A549 (cell line): Measurements from ENCODE around the gene DUSP10. TPM values are rescaled to one million over a fixed set of nuclear protein-coding genes. Genes with fewer than 3 reads are reported as not detected.

ENCODE experiments used
- ATAC-seq, 2 experiments: fragments of 200-7000 bp in 1 of 2; fragments of >200 bp in 1 of 2; cut with Nextera tagmentation in 1 of 2; cut with Tn5 transposase in 1 of 2; 3 replicates each; pipeline versions ENCODE4 v1.8.0 to v1.9.1; 2018 to 2020; ENCODE audit warnings: mild to moderate bottlenecking in 1 of 2, moderate library complexity in 1 of 2
- CTCF ChIA-PET: fragments of 300-600 bp; sonication (Branson Sonifier 250); formaldehyde crosslinking; extraction: SDS; loops from one replicate; lab custom pipeline; 2021; ENCODE audit warnings: antibody characterized with exemption, inconsistent platforms; lab: Yijun Ruan, JAX
- POLR2A ChIA-PET: fragments of 350-600 bp; formaldehyde crosslinking; extraction: SDS; loops from one replicate; lab custom pipeline; 2021; ENCODE audit warnings: antibody characterized with exemption, inconsistent platforms; lab: Yijun Ruan, JAX
- DNase-seq, 2 experiments: peaks; one replicate each; pipeline versions ENCODE4 v3.0.0 to v3.0.0-alpha.2; 2011 to 2016; ENCODE audit warnings: low read depth in 1 of 2, low spot score in 1 of 2
- FAIRE-seq: peaks from 2 replicates; lab custom pipeline; 2011; peaks lifted over from hg19 to GRCh38; lab: Jason Lieb, UNC
- H3K27ac ChIP-seq, 2 experiments: fragments of >200 bp; sonication (Bioruptor Twin); formaldehyde crosslinking; 3 replicates each; pipeline ENCODE4 v1.5.1; 2016 to 2017
- H3K4me1 ChIP-seq: fragments of >200 bp; sonication (Bioruptor Twin); formaldehyde crosslinking; 3 replicates; pipeline ENCODE4 v1.6.1; 2016
- H3K4me2 ChIP-seq: fragments of >200 bp; sonication (Bioruptor Twin); formaldehyde crosslinking; 3 replicates; pipeline ENCODE4 v1.6.1; 2016
- H3K4me3 ChIP-seq: fragments of >200 bp; sonication (Bioruptor Twin); formaldehyde crosslinking; 3 replicates; pipeline ENCODE4 v1.5.1; 2016
- H3K9me3 ChIP-seq: fragments of >200 bp; sonication (Bioruptor Twin); formaldehyde crosslinking; 3 replicates; pipeline ENCODE4 v1.6.1; 2016
- CBX2 ChIP-seq: fragments of 200-600 bp; sonication (generic); IDR thresholded peaks from 2 replicates; pipeline ENCODE4 v1.6.1; 2016; ENCODE audit warnings: low read depth, mild to moderate bottlenecking, borderline replicate concordance
- CBX8 ChIP-seq: fragments of 200-600 bp; sonication (generic); IDR thresholded peaks from 2 replicates; pipeline ENCODE4 v1.6.1; 2016
- CEBPB ChIP-seq, 2 experiments: fragments of >200 bp in 1 of 2; sonication (Bioruptor Twin) in 1 of 2; formaldehyde crosslinking in 1 of 2; IDR thresholded peaks; 2 replicates each; pipeline ENCODE4 v1.6.1; 2012 to 2016
- CHD2 ChIP-seq: fragments of 150-350 bp; IDR thresholded peaks from 2 replicates; pipeline ENCODE4 v1.6.1; 2014; ENCODE audit warnings: low read length; ENCODE audit not compliant: partially characterized antibody
- EHF ChIP-seq: fragments of 250-450 bp; sonication (Bioruptor Pico); IDR thresholded peaks from 2 replicates; pipeline ENCODE4 v1.5.0; 2020; ENCODE audit warnings: mild to moderate bottlenecking
- FOSB ChIP-seq: fragments of 250-450 bp; sonication (Bioruptor Pico); IDR thresholded peaks from 2 replicates; pipeline ENCODE4 v1.5.0; 2020; ENCODE audit warnings: mild to moderate bottlenecking, moderate library complexity
- FOSL2 ChIP-seq, 2 experiments: fragments of 450-650 bp in 1 of 2; fragments of >200 bp in 1 of 2; sonication (Bioruptor Twin) in 1 of 2; formaldehyde crosslinking; IDR thresholded peaks; 2 replicates each; pipeline versions ENCODE4 v1.5.0 to v1.6.1; 2016 to 2020; ENCODE audit warnings: mild to moderate bottlenecking in 1 of 2, moderate library complexity in 1 of 2
- HDAC2 ChIP-seq: fragments of 200-600 bp; sonication (generic); IDR thresholded peaks from 2 replicates; pipeline ENCODE4 v1.6.1; 2016
- HOXA7 ChIP-seq: fragments of 250-450 bp; sonication (Bioruptor Pico); IDR thresholded peaks from 2 replicates; pipeline ENCODE4 v1.5.0; 2020; ENCODE audit warnings: mild to moderate bottlenecking, moderate library complexity
- JUN ChIP-seq, 2 experiments: fragments of >200 bp; sonication (Bioruptor Twin); formaldehyde crosslinking; IDR thresholded peaks; 2 replicates in 1 of 2; 3 replicates in 1 of 2; pipeline ENCODE4 v1.6.1; 2016 to 2017
- KDM1A ChIP-seq: fragments of 200-600 bp; sonication (generic); IDR thresholded peaks from 2 replicates; pipeline ENCODE4 v1.6.1; 2016; ENCODE audit warnings: low read depth, mild to moderate bottlenecking
- KDM5A ChIP-seq: fragments of 200-600 bp; sonication (generic); IDR thresholded peaks from 2 replicates; pipeline ENCODE4 v1.6.1; 2016; ENCODE audit warnings: antibody characterized with exemption, mild to moderate bottlenecking
- MAFK ChIP-seq: fragments of 450-650 bp; IDR thresholded peaks from 2 replicates; pipeline ENCODE4 v1.6.1; 2014; ENCODE audit not compliant: partially characterized antibody
- MAZ ChIP-seq: fragments of 150-350 bp; IDR thresholded peaks from 2 replicates; pipeline ENCODE4 v1.6.1; 2014; ENCODE audit warnings: antibody characterized with exemption, low read depth, low read length, borderline replicate concordance
- NFE2L2 ChIP-seq: fragments of 150-350 bp; conservative IDR thresholded peaks from 2 replicates; pipeline ENCODE4 v1.6.1; 2014; ENCODE audit warnings: low read length
- NPAS2 ChIP-seq: fragments of 250-450 bp; sonication (Bioruptor Pico); IDR thresholded peaks from 2 replicates; pipeline ENCODE4 v1.8.0; 2022; ENCODE audit warnings: mild to moderate bottlenecking, moderate library complexity, borderline replicate concordance
- RCOR1 ChIP-seq: fragments of 150-350 bp; IDR thresholded peaks from 2 replicates; pipeline ENCODE4 v1.6.1; 2014; ENCODE audit warnings: antibody characterized with exemption, low read length, low read depth
- RFX5 ChIP-seq: fragments of 450-650 bp; IDR thresholded peaks from 2 replicates; pipeline ENCODE4 v1.7.1; 2014; ENCODE audit warnings: antibody characterized with exemption, mild to moderate bottlenecking, moderate library complexity
- RNF2 ChIP-seq: fragments of 200-600 bp; sonication (generic); IDR thresholded peaks from 2 replicates; pipeline ENCODE4 v1.6.1; 2016; ENCODE audit warnings: low read depth, mild to moderate bottlenecking, antibody characterized with exemption, moderate library complexity, borderline replicate concordance
- ZNF302 ChIP-seq: fragments of 250-450 bp; sonication (Bioruptor Pico); IDR thresholded peaks from 2 replicates; pipeline ENCODE4 v1.9.0; 2021; ENCODE audit warnings: inconsistent platforms, mild to moderate bottlenecking, moderate library complexity
- ZSCAN20 ChIP-seq: fragments of 250-450 bp; sonication (Bioruptor Pico); IDR thresholded peaks from 2 replicates; pipeline ENCODE4 v1.8.0; 2022; ENCODE audit warnings: mild to moderate bottlenecking, moderate library complexity
- WGBS: methylation state at CpG from one replicate; pipeline ENCODE4 v1.1.6; 2017; ENCODE audit errors: missing lambda C conversion rate; 5-methylcytosine and 5-hydroxymethylcytosine counted together
- polyA plus RNA-seq, 4 experiments: library from polyadenylated mRNA; depleted of rRNA in 3 of 4; stranded (reverse); fragments of >200 nt; fragmentation: RNase III in 1 of 4; extraction: RNeasy Plus Mini Kit Qiagen cat#74134 plus additional on column Dnase treatment in 1 of 4; gene quantifications; 2 replicates in 3 of 4; 3 replicates in 1 of 4; pipeline ENCODE4 v1.2.3, GENCODE V29; 2011 to 2017
- TF ChIP-seq, protein P1 (sequence below): IDR thresholded peaks from 2 replicates; pipeline ENCODE4 v1.6.1; 2012; ENCODE audit warnings: low read depth, borderline replicate concordance
- TF ChIP-seq, protein P2 (sequence below): fragments of 250-450 bp; sonication (Bioruptor Pico); IDR thresholded peaks from 2 replicates; pipeline ENCODE4 v1.5.0; 2020; ENCODE audit warnings: low read depth, mild to moderate bottlenecking, moderate library complexity
- TF ChIP-seq, protein P3 (sequence below): IDR thresholded peaks from 2 replicates; pipeline ENCODE4 v1.6.1; 2012

The DUSP10 gene
- polyA plus RNA-seq, 2 of the 4 experiments (the other 2 are of a cell fraction), result 4.8 to 5.2 TPM

GRCh38 chr1:221704306-221704705, 37.6 kb downstream of the DUSP10 start:
- ATAC-seq (no peak), DNase-seq (no peak), FAIRE-seq (no peak)
- CTCF ChIA-PET, result no interaction called here
- H3K9me3 ChIP-seq, result no peaks in the 10 kb centered on the region
- H3K4me1 ChIP-seq, result peaks cover 30% of the 10 kb centered on the region
- no peak overlapping the region for H3K4me2 ChIP-seq
- no peak overlapping the region for H3K4me3 ChIP-seq
- POLR2A ChIA-PET, result no interaction called here
- 91% methylated on average over 1 of the region's 1 CpG for whole genome bisulfite sequencing
- H3K27ac ChIP-seq, result no peak overlapping the region
- no peak for TF ChIP-seq KDM1A
- TF ChIP-seq FOSB (CRISPR knock-in tag), result no peak
- TF ChIP-seq, protein P1, sequence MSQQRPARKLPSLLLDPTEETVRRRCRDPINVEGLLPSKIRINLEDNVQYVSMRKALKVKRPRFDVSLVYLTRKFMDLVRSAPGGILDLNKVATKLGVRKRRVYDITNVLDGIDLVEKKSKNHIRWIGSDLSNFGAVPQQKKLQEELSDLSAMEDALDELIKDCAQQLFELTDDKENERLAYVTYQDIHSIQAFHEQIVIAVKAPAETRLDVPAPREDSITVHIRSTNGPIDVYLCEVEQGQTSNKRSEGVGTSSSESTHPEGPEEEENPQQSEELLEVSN, result no peak
- TF ChIP-seq CHD2, result no peak
- TF ChIP-seq CEBPB (IDR thresholded peaks at IDR 0.05), result no peak
- TF ChIP-seq RFX5, result no peak
- no peak for TF ChIP-seq FOSL2 (IDR thresholded peaks at IDR 0.05)
- no peak for TF ChIP-seq FOSL2 (CRISPR knock-in tag; IDR thresholded peaks at IDR 0.05)
- TF ChIP-seq ZNF302 (CRISPR knock-in tag), result no peak
- no peak for TF ChIP-seq RNF2

DNA sequence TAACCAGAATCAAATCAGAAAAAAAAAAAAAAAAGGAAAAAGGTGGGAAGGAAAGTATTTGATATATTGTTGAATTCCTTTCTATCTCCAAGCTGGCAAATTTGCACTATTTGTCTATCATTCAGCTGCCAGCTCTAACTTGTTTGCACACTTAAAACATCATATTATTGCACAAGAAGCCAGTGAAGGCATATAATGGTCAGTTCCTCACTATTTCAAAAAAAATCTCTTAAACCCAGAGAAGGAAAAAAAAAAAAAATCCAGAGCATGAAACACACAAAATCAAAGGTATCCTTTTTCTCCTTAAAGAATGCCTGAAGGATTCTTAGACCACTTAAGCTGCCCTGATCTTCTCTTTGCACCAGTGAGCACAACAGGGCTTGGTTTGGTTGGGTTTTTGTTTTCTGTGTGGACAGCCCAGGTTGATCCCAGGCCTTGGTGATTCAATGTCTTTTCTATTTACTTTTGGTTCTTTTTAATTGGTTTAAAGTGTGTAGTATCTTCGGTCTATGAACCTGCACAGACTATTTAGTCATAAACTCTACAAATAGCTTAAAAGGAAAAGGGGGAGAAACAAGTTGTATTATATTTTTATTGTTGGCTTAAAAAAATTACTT, 40.2 kb downstream of the DUSP10 start:
- H3K4me2 ChIP-seq, result peak overlapping the region; percentile 31; the same call in 2 of the 3 replicates
- ATAC-seq (no peak), FAIRE-seq (no peak), DNase-seq (no peak)
- H3K27ac ChIP-seq, result 0 out of 6 replicates have a peak overlapping the region, but pooled peaks of 1 of the 2 experiments have one; percentile 23
- CTCF ChIA-PET, result interaction anchor here (0.6 to 0.9 kb wide), 2 partner anchors 179 to 190 kb away, joined by 3 read pairs; no protein-coding TSS in a partner anchor
- no peak overlapping the region for H3K4me3 ChIP-seq
- POLR2A ChIA-PET, result no interaction called here
- H3K4me1 ChIP-seq, result peaks cover 14% of the 10 kb centered on the region; the same call in 2 of the 3 replicates
- 24% methylated on average over 1 of the region's 1 CpG for WGBS
- TF ChIP-seq MAZ (no peak), CEBPB (IDR thresholded peaks at IDR 0.05) (0 out of 4 replicates have a peak, but pooled peaks of 1 of the 2 experiments have one; percentile 23)
- TF ChIP-seq, all 56 proteins: peak for 1
- H3K9me3 ChIP-seq, result no peaks in the 10 kb centered on the region

- DNase-seq, result no peak
- TF ChIP-seq, protein P2, sequence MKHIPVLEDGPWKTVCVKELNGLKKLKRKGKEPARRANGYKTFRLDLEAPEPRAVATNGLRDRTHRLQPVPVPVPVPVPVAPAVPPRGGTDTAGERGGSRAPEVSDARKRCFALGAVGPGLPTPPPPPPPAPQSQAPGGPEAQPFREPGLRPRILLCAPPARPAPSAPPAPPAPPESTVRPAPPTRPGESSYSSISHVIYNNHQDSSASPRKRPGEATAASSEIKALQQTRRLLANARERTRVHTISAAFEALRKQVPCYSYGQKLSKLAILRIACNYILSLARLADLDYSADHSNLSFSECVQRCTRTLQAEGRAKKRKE (CRISPR knock-in tag), result no peak
- TF ChIP-seq ZNF302 (CRISPR knock-in tag) (no peak), KDM5A (no peak), CBX2 (no peak), FOSL2 (IDR thresholded peaks at IDR 0.05) (no peak), FOSL2 (CRISPR knock-in tag; IDR thresholded peaks at IDR 0.05) (no peak)
- TF ChIP-seq, protein P1, result no peak
- Histone ChIP-seq H3K4me3 (no peak overlapping the region), H3K4me1 (peaks cover 14% of the 10 kb centered on the region; the same call in 2 of the 3 replicates), H3K27ac (no peak overlapping the region), H3K4me2 (no peak overlapping the region), H3K9me3 (no peaks in the 10 kb centered on the region)
- ChIA-PET CTCF (interaction anchor here (0.6 to 0.9 kb wide), 2 partner anchors 60 to 191 kb away, joined by 3 read pairs; no protein-coding TSS in a partner anchor), POLR2A (no interaction called here)
- WGBS, result 87% methylated on average over 2 of the region's 2 CpGs
- ATAC-seq, result no peak
- FAIRE-seq, result no peak
These were observed 40.9 kb downstream of the DUSP10 start for GRCh38 chr1:221700948-221701347.

GRCh38 chr1:221700536-221700935, 41.4 kb downstream of the DUSP10 start:
- POLR2A ChIA-PET, result no interaction called here

More at GRCh38 chr1:221700536-221700935, 41.4 kb downstream of the DUSP10 start:
- peaks cover 14% of the 10 kb centered on the region; the same call in 2 of the 3 replicates for H3K4me1 ChIP-seq
- no peak overlapping the region for H3K4me3 ChIP-seq
- 71% methylated on average over 1 of the region's 1 CpG for WGBS
- ATAC-seq, result no peak
- no peak overlapping the region for H3K4me2 ChIP-seq
- no peaks in the 10 kb centered on the region for H3K9me3 ChIP-seq
- FAIRE-seq, result no peak
- DNase-seq, result no peak
- H3K27ac ChIP-seq, result no peak overlapping the region
- TF ChIP-seq HOXA7 (CRISPR knock-in tag), result no peak
- TF ChIP-seq MAFK, result no peak
- TF ChIP-seq EHF (CRISPR knock-in tag), result no peak
- TF ChIP-seq NFE2L2, result no peak
- no peak for TF ChIP-seq JUN (IDR thresholded peaks at IDR 0.05)
- TF ChIP-seq HDAC2, result no peak
- TF ChIP-seq CBX8, result no peak
- no peak for TF ChIP-seq RCOR1
- TF ChIP-seq, protein P3, sequence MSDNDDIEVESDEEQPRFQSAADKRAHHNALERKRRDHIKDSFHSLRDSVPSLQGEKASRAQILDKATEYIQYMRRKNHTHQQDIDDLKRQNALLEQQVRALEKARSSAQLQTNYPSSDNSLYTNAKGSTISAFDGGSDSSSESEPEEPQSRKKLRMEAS, result no peak
- no peak for TF ChIP-seq ZSCAN20 (CRISPR knock-in tag)
- no peak for TF ChIP-seq NPAS2 (CRISPR knock-in tag)
- TF ChIP-seq, all 56 proteins: peak for 0
- CTCF ChIA-PET, result interaction anchor here (0.6 to 0.9 kb wide), 2 partner anchors 61 to 191 kb away, joined by 3 read pairs; no protein-coding TSS in a partner anchor
